Measurements from ENCODE around the gene SRR.
"Not testable (repeated sequence)": the region's sequence is repeated elsewhere in the genome, so short reads cannot be mapped to it uniquely, and the experiment has no call there.

SRR gene

DNA sequence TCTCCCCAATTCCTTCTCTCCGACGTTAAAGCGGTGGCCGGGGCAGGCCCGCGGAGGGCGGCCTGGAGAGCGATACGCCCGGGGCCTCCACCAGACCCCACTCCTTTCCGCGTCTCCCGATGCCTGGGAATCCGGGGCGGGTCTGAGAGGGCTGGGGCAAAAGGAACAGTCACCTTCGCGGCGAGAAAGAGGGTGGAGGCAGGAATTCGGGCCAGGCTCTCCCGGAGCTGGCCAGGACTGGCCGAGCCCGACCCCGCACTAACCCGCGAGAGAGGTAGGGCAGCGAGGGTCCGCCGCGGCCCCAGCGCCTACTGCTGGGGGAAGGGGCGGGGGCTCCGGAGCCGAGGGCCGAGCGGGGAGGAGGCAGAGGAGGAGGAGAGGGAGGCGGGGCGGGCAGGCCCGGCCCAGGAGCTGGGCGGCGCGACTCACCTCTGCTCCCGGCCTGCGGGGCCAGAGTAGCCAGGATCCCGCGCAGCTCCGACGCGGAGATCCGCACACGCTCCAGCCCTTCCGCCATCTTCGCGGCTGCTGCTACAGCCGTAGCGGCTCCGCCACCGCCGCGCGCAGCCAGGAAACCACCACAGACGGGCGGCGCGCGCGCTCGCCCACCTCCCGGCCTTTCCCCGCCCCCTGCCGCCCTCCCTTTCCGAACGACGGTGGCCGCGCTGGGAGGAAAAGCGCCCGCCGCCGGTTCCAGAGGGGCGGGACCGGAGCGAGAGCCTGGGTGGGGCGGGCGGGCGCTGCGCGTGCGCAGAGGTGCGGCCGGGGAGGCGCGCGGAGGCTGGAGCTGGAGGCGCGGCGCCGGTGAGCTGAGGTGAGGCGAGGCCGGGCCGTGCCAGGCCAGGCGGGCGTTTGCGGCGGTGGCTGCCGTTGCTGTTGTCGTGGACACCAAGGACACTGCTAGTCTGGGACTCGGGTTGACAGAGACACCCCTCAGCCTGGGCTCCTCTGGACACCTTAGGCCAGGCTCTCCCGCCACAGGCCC is at the start of gene SRR, which contains the start of gene SMG6:
TSS of gene SRR (plus strand) at position 747 of the 985 bp plus-strand sequence. CDS start 11,611 bp downstream, outside the sequence.
TSS of gene SMG6 (minus strand) at position 582 of the 985 bp plus-strand sequence. CDS start at position 517, 65 bp downstream.
- peak; percentile 88 to 92 for DNase-seq (ENCODE audit: extremely low read depth in 1 of 2, low read depth in 1 of 2)

GRCh38 chr17:2258830-2259229 is 44.9 kb upstream of the SRR start:
- DNase-seq (ENCODE audit: extremely low read depth in 1 of 2, low read depth in 1 of 2), result not testable (repeated sequence)

DNA sequence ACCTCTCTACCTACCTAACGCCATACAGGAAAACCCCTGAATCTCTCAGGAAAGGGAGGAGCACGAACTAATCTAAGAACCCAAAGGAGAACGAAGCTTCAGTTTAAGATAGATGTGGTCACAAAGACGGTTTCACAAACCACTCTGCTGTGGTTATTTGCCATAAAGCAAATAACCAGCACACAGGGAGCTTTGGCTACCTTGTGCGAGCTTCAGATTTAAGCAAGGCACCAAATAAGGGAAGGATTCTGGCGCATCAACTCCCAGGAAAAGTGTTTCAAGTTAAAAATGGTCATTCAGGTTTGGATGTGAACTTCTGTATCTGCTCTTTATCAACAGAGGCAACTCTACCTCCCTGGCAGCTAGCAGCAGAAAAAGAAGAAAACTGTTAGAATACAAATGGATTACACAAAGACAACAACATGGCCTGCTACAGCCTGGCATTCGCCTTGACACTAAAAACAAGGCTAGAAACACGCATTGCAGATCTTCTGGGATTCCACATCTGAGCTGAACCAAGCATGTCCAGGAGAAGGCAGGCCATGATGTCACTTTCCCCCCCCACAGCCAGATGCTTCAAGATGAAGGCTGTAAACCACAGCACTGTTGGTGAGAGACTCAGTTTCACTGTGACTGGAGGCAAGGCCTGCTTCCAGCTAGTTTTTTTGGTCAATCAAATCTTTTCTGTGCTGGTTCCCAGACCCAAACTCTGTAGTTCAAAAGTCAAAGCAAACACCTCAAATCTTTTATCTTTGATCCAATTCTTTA is 43.8 kb upstream of the SRR start:
- DNase-seq (ENCODE audit: extremely low read depth in 1 of 2, low read depth in 1 of 2), result peak; percentile 55 to 88

- DNase-seq (ENCODE audit: extremely low read depth in 1 of 2, low read depth in 1 of 2), result no peak
Observed at GRCh38 chr17:2262135-2262587, 41.6 kb upstream of the SRR start.

- no peak for DNase-seq (ENCODE audit: extremely low read depth in 1 of 2, low read depth in 1 of 2)
Observed at GRCh38 chr17:2263183-2264066, 40.3 kb upstream of the SRR start.

DNA sequence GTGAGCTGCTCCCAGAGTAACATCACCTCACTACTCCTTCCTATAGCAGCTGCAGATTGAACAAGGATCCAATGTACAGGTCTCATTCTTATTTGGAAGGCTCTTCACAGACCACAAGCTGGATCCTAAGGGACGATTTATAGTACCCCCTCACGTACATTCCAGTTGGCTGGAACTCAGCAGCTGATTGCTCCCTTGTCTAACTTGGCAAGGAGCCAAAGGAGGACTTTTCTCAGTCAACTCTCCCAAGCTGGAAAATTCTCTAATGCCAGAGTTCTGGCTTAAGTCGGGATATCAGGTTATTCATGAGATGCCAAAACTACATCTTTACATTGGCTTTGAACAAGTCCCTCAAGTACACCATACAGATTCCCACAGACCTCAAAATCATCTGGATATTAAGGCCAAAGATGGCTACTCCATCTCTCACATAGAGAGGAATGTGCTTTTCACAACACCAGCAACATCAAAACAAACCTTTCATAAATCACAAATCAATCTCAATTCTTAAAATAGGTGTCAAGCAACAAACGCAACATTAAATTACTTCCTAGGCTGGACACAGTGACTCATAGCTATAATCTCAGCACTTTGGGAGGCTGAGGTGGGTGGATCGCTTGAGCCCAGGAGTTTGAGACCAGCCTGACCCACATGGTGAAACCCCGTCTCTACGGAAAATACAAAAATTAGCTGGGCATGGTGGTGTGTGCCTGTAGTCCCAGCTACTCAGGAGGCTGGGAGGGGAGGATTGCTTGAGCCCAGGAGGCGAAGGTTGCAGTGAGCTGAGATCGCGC is 39.5 kb upstream of the SRR start:
- DNase-seq (ENCODE audit: extremely low read depth in 1 of 2, low read depth in 1 of 2), result no peak

DNA sequence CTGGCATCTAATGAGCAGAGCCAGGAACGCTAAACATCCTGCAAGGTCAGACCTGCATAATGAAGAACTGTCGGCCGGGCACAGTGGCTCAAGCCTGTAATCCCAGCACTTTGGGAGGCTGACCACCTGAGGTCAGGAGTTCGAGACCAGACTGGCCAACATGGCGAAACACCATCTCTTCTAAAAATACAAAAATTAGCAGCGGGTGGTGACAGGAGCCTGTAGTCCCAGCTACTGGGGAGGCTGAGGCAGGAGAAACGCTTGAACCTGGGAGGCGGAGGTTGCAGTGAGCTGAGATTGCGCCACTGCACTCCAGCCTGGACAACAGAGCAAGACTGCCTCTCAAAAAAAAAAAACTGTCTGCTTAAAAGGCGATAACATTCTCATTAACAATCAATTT is 38.6 kb upstream of the SRR start:
- not testable (repeated sequence) for DNase-seq (ENCODE audit: extremely low read depth in 1 of 2, low read depth in 1 of 2)

DNA sequence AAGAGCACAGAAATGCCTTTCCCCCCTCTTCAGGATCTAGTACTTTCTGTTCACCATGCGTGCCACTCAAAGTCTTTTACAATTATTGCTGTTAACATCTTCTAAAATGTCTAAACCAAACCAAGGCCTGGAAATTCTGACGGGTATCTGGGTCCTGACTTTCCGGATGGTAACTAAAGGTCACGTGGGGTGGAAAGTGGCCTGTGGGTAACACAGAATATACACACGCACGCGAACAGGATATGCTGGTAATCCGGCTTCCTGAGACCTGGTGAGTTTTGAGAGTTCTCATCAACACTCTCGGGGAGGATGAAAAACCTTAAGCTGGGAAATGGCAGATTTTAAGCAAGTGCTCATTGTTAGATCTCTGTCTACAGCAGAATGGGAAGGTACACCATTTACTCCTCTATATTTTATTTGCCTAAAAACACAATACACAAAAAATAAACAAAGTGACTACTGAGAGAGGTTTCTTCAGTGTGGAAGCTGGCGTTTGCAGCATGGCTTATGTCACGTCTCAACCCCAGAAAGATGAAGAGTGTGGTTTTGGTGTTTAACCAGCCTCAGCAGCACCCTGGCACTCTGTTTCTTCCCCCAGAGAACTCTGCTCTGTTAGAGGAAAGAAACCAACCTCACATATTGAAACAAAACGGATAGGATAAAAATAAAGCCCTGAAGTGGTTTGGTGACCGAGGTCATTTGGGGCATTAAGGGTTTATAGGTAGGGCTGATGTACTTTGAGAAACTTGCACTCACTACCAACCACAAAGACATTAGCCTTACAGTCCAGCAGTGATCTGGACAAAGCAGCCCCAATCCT is 37.5 kb upstream of the SRR start:
- peak; percentile 67 to 88 for DNase-seq (ENCODE audit: extremely low read depth in 1 of 2, low read depth in 1 of 2)

DNA sequence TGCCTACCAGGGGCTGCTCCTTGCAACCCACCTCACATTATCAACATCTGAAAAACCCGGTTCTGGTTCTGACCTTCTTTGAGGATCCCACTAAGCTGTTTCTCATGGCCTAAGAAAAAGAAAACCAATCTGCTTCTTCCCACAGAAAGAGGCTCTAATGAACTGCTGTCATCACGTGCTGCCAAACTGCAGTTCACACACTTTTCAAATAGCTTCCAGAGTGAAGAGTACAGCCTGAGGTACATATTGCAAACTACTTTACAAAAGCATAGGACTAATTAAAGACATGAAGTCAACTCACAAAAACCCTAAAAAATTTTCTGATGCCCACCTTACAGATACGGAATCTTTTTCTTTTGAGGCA is 36.9 kb upstream of the SRR start:
- no peak for DNase-seq (ENCODE audit: extremely low read depth in 1 of 2, low read depth in 1 of 2)

DNA sequence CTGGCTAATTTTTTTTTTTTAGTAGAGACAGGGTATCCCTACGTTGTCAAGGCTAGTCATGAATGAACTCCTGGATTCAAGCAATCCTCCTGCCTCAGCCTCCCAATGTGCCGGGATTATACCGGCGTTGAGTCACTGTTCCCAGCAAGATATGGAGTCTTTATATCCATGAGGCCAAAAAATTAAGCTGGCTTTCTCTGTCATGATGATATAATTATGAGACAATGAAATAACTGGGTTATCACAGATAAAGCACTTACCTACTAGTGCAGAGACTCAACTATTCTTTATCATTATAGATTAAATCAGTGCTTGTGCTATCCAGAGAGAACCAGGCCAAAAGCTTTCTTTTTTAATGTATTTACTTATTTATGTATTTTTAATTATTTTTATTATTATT is 36.4 kb upstream of the SRR start:
- no peak for DNase-seq (ENCODE audit: extremely low read depth in 1 of 2, low read depth in 1 of 2)

DNA sequence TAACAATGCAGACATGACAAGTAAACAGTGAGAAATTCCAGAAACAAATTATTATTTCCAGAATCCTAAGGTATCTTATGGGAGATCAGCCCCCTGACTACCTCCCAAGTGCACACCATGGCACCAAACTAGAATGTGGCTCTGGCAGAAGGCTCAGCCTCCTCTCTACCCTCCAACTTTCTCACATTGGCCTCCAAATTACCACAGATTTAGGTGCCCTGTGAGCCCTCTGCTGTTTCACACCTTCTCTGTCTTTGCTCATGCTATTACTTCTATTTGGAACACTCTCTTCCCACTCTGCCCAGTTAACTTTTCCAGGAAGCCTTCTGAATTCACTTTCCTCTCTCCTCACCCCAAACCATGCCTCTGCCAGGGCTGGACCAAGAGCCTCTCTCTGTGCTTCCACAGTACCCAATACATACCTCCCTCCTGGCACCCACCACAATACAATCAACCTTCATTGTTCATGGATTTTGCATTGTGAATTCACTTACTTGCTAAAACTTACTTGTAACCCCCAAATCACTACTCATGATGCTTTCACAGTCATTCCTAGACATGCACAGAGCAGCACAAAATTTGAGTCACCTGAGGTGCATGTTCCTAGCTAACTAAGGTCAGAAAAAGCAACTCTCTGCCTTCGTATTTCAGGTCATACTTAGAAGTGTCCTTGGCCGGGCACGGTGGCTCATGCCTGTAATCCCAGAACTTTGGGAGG is 31.6 kb upstream of the SRR start:
- DNase-seq (ENCODE audit: extremely low read depth in 1 of 2, low read depth in 1 of 2), result no peak

- no peak for DNase-seq (ENCODE audit: extremely low read depth in 1 of 2, low read depth in 1 of 2)
Observed at GRCh38 chr17:2274414-2274813, 29.3 kb upstream of the SRR start.

- DNase-seq (ENCODE audit: extremely low read depth in 1 of 2, low read depth in 1 of 2), result no peak
Observed at GRCh38 chr17:2275722-2276121, 28.0 kb upstream of the SRR start.

DNA sequence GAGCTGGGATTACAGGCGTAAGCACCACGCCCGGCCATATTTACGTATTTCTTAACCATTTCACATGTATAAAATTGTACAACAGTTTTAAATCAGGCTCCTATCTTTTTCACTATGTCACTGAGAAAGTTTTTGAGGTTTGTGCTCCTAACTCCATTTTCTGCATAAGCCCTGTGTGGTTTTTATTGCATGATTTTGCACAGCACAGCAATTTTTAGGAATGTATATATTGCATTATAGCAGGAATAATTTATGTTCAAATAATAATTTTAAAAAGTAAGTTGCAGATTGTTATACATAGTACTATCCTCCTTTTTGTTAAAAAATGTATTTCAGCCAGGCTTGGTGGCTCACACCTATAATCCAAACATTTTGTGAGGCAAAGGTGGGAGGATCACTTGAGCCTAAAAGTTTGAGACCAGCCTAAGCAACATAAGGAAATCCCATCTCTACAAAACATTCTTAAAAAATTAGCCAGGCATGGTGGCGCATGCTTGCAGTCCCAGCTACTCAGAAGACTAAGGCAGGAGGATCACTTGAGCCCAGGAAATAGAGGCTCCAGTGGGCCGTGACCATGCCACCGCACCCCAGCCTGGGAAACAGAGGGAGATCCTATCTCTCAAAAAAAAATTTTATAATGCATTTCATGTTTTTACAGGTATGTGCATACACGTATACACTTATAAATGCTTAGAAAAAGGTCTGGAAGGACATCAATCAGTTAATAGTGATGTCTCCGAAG is 26.1 kb upstream of the SRR start:
- no peak for DNase-seq (ENCODE audit: extremely low read depth in 1 of 2, low read depth in 1 of 2)

DNA sequence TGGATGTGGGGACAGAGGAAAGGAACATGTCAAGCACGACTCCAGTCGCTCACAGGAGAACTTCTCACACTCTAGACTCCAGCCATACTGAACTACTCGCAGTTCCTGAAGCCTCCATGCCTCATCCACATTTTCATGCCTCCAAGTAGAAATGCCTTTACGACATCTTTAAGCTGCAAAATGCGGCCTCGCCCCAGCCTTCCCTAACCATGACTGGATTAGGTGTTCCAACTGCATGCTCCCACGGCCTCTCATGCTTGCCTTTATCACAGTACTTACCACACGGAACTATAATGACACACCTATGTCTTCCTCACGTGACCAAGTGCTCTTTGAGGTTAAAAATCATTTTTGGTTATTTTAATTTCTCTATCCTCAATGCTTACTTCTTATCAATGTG is 24.0 kb upstream of the SRR start:
- no peak for DNase-seq (ENCODE audit: extremely low read depth in 1 of 2, low read depth in 1 of 2)

DNA sequence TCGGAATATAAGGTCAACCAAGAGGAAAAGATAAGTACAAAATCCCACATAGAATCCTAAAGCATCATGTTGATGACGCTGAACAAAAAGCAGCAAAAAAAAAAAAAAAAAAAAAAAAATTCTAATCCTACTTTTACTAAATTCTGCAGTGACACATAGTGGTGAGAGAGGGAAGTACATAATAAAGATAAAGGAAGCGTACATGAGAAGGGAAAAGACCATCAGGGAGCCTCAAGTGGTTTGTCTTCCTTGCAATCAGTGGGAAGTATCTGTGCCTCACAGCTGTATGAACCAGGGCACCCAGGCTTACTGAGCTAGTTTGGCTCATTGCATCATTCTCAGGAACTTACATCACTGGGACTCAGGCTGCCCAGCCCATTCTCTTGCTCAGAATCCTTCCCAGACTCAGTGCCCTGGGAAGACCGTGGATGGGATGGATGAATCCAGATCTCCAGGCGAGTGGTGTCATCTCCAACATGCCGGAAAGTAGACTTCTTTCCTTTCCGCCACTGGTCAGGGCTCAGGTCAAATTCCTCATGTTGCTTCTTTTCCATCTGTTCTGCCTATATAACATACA is 21.4 kb upstream of the SRR start:
- DNase-seq (ENCODE audit: extremely low read depth in 1 of 2, low read depth in 1 of 2), result no peak

- DNase-seq (ENCODE audit: extremely low read depth in 1 of 2, low read depth in 1 of 2), result no peak
Observed at GRCh38 chr17:2283302-2283701, 20.4 kb upstream of the SRR start.

All from stimulated activated CD8-positive, alpha-beta memory T cell treated with anti-CD3 and anti-CD28 coated beads, Interleukin-7, amount 100 ng/mL, for 48 hours (primary cell).